Stimulated activated CD8-positive, alpha-beta memory T cell treated with anti-CD3 and anti-CD28 coated beads, Interleukin-12 subunit alpha, Interleukin-12 subunit beta, amount 100 ng/mL, for 24 hours (primary cell): ENCODE measurements around the gene SOSTDC1.
"Not testable (repeated sequence)": the region's sequence is repeated elsewhere in the genome, so short reads cannot be mapped to it uniquely, and the experiment has no call there.

ENCODE experiments used
- DNase-seq: peaks from one replicate; pipeline ENCODE4 v3.0.0-alpha.2; 2020; ENCODE audit errors: extremely low read depth

SOSTDC1 gene, protein sequence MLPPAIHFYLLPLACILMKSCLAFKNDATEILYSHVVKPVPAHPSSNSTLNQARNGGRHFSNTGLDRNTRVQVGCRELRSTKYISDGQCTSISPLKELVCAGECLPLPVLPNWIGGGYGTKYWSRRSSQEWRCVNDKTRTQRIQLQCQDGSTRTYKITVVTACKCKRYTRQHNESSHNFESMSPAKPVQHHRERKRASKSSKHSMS

DNA sequence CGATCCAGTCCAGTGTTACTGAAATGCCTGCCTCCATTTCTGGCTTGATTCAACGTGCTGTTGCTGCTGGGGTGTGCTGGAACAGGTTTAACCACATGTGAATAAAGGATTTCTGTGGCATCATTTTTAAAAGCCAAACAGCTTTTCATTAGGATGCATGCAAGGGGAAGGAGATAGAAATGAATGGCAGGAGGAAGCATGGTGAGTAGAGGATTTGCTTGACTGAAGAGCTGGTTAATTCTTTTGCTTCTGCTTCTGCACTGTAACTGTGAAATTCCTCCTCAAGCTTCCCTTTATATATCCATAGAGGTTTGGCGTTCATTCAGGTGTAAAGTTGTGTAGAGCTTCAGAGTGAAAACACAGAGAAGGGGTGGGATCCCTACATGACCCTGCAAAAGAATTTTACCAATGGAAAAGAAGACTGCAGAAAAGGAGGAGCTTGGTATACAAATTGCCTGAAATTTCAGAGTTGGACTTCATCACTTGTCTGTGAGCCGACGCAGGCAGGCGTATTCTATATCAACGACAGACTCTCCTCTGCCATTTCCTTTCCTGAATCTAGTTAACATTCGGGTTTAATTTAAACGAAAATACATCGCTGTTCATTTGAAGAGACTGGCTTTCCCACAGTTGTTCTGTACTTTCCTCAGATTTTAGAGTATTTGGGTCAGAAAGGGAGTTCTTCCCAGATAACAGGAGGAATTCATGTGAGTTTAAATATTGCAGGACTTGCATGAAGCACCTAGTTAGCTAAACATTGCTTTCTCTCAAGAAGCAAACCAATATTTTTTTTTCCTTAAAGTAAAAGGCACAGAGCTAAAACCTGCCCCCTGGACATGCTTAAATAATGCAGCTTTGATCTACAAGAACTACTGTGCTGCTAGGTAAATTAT lies at the start of gene SOSTDC1:
Gene SOSTDC1, minus strand, starts transcription at position 270 of the 893 bp plus-strand sequence. Its CDS starts 70 bp downstream, at position 200.
- no peak for DNase-seq

DNA sequence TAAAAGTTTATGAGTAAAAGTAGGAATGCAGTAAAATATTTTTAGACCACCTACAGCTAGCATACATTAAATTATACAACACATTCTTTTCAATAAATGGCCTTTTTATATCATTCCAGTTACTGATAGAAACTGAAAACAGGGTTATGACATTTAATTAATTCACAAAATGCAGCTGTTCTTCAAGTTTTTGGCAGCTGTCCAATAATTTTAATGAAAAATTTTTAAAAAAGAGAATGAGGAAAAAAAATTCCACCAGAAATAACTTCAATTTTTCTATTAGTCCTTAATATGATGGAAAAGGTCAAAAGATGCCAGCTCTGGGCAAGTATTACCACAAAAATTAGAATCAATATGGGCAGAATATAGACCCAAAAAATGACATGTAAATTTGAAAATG lies 49.2 kb upstream of the SOSTDC1 start:
- DNase-seq = no peak

DNA sequence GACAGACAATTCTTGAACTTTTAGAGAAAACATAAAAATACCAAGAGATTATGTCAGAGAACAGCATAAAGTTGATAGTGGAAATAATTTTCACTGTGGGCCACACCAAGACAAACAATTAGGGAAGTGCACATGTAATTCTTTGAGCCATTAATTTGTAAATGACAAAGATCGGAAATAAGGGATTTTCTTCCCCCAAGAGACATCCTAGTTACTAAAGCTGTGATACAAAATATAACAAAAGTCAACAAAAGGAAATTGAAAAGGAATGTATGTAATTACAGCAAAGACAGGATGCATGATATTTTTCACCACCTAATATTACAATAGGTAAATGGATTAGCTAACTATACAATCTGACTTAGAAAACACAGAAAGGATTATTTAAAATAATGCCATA lies 48.7 kb upstream of the SOSTDC1 start:
- no peak for DNase-seq

DNA sequence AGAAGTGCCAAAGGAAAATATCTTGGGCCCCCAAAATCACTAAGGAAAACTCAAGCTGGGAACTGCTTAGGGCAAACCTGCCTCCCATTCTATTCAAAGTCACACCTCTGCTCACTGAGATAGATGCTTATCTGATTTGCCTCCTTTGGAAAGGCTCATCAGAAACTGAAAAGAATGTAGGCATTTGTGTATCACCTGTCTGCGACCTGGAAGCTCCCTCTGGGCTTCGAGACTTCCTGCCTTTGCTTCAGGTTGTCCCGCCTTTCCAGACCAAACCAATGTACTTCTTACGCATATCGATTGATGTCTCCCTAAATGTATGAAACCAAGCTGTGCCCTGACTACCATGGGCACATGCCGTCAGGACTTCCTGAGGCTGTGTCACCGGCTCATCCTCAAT lies 46.6 kb upstream of the SOSTDC1 start:
- DNase-seq = no peak

DNA sequence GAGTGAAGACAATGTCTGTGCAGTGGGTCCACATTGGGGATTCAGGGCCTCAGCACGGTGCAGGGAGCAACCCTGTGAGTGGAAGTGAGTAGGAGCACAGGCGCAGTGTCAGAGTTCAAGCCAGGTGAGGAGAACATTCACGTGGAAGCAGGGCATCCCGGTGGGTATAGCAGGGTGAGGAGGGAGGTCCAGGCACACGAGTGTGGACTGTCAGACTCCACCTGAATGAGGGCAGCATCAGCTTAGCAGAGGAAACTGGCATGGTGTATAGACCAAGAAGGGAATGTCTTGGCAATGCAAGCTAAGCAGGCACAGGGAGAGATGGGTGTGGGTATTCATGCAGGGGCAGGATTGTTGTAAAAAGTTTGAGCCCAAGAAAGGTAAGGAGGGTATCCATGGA lies 45.8 kb upstream of the SOSTDC1 start:
- DNase-seq = no peak

DNA sequence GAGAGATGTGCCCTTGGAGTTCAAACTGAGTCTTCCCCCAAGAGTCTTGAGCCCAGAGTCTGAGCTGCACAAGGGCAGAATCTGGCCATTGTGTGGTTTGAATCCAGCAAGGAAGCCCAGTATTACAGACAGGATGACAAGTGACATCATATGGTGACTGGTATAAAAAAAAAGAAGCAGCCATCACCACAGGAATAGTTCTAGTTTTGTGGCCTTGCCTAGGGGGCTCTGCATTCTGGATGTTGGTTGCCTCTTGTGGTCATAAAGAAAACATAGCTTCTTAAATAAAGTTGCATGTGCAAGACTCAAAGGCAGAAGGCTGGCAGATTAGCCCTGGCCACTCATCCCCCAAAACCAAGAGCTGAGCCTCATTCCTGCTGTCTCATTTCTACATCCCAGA lies 44.3 kb upstream of the SOSTDC1 start:
- DNase-seq = no peak

DNA sequence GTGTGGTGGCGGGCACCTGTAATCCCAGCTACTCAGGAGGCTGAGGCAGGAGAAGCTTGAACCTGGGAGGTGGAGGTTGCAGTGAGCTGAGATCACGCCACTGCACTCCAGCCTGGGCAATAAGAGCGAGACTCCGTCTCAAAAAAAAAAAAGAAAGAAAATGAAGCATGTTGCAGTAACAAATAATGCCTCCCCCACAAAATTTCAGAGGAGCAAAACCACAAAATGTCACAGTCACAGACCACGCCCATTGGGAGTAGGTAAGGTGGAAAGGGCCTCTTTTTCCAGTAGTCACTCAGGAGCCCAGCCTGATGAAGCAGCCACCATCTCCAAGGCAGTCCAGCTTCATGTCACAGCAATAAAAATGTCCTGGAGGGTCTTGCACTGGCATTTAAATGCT lies 40.9 kb upstream of the SOSTDC1 start:
- DNase-seq = not testable (repeated sequence)

DNA sequence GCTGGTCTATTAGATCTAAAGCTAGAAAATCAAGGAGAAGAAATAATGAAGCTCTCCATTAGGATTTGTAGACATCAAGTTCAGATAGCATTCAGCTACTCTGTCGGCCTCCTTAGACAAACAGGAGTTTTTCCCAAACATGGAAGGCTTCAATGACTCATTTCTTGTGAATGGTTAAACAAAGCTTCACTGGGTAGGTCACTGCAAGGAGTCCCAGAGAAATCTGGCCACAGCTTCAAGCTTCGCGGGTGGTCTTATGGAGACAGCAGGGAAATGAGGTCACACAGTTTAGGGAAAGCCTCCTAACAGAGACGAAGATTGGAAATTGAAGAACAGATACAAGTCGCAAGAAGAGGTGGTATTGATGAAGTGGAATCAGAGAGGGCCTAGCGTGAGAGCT lies 38.5 kb upstream of the SOSTDC1 start:
- DNase-seq = no peak

DNA sequence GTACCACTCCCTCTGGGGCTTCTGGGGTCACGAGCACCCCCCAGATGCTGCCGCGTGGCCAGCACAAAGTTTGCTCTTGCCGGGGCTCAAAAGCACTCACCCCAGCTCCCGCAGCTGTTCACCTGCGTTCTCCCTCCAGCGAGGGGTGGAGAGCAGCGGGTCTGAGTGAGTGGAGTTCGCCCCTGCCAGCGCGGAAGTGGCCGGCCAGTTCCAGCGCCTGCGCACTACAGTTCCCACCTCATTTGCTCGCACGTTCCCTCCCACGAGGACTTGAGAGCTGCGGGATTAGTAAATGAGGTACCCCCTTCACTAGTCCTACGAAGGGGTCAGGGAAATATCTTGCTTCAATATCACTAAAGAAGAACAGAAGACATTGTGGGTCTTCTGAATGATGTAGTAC lies 36.8 kb upstream of the SOSTDC1 start:
- no peak for DNase-seq

DNA sequence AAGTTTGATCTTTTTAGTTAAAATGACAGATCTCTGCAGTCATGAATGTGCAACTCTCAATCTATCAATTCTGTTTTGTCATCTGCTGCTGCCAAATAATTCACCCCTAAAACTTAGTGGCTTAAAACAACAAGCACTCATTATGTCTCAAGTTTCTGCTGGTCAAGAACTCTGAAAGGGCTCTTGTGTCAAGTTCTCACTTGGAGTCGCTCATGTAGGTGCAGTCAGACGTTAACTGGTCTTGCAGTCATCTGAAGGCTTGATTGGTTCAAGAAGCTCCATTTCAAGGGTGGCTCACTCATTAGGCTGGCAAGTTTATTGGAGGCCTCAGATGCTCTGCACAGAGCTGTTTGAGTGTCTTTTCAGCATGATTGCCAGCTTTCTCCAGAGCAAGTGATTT lies 32.6 kb upstream of the SOSTDC1 start:
- DNase-seq = no peak

DNA sequence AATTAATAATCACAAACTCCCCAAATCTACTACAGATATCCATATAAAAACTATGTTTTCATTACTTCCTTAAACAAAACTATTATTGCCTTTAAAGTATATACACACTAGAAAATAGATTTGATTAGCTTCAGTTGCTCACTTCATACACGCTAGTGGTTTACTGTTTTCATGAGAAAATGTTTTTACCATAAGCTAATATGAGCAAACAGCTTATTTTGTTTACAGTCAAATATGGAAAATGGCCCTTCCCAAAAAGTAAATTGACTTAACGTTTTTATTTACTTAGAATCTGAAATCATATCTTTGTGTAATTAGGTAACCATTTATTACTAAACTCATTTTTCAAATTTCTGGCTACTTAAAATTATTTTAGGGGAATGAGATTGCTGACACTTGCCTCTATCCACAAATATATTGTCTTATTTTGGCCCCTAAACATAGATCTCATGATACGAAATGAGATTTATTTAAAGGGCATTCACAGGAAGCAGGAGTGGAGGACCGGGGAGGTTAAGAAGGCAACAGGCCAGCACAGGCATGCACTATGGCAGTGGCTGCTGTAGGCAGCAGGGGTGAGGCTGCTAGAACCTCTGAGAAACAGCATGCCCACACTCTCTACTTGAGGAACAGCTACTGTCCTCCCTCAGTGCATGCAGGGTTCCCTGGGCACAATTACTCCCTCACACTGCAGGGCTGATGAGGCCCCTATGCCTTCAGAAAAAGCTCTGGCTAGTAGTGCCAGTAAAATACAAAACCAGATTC lies 29.6 kb upstream of the SOSTDC1 start:
- no peak for DNase-seq

DNA sequence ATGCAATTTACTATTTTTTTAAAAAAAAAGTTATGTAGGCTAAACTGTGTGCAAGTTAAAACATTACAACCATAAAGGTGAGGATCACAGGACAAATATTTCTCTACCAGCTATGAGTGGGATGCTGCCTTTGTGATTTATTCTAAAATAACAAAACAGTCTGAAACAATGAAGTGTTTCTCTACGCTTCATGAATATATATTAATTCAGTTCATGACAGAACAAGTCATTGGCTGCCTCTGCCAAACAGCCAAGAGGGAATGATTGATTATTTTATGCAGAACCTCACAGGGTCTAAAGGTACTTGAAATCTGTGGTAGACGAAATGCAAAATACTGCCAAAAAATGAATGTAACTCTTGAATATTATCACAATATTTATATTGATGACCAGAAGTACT lies 29.0 kb upstream of the SOSTDC1 start:
- no peak for DNase-seq

DNA sequence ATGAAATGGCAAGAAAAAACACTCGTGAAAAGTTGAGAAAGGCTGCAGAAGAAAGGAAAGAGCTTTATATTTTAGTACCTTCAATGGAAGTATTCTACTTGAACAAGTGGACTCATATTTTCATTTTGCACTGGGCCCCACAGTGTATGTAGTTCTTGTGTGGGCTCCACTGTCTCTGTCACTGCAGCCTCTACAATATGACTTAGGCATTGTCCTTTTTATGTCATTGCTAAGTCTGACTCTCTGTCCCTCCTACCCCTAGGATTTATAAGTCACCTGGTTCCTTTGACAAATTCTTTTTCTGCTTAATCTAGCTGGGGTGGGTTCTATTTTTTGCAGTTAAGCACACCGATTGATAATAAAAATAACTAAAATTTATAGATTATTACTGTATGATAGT lies 27.7 kb upstream of the SOSTDC1 start:
- no peak for DNase-seq

DNA sequence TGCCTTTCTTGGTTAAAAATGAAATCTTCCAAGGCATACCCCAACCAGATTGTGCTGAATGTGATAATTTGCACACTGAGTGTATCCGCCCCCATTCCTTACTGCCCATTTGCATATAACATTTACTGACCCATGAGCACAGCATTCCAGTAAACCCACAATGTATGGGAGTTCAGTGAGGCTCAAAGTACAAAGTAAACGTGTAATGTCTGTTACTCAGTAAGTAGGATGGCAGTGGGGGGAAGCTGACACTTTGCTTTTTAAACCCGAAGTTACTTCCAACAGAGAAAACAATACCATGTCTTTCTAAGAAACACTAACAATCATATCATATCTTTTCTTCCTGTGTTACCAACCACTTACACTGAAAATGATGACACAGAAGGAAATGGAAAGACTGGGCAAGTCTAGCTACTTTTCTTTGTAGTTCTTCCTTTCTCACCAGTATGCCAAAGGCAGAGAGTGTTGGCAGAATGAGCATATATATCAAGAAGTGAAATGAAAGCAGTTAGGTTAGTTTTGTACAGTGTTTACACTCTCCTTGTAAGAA lies 27.1 kb upstream of the SOSTDC1 start:
- DNase-seq = no peak

DNA sequence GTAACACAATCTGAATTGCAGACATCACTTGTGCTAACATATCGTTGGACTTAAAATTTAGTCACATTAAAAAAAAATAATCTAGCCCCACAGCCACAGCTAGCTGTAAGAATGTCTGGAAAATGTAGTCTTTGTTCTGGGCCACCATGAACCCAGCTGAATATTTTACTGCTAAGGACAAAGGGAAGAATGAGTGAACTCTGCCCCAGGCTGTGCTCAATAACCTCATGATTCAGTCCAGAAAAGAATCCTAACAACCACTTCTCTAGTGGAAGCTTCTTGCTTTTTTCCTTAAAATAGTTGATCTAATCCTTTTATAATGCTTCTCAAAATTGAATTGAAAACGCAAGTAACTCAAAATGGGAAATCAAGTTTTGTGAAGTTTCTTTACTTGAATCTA lies 25.6 kb upstream of the SOSTDC1 start:
- DNase-seq = no peak

DNA sequence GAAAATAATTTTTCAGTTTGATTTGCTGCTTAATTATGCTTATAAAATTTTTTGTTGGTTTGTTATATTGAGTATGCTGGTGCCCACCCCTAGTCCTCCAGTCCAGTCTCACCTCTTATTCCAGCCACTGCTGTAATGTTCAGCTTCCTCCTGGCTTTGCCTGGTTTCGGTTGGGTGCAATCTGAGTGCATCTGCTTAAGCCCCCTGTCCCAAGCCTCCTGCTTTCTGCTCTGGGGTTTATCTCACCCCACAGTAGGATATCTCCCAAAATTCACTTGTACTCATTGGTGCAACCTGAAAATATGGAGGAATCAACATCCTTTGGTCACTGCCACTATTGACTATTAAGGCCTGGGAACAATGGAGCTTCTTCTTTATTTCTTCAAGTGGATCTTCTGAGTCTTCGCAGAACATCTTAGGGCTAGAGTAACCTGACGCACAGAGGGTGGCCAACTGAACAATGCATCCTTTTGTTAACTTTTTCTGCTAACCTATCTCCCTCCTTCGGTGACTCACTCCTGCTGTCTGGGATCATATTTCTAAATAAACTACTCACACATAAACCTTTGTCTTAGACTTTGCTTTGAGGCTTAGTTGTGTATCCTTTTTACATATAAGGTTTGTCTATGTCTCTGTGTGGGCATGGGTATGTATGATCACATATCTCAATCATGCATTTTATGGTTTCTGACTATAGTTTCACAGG lies 19.1 kb upstream of the SOSTDC1 start:
- no peak for DNase-seq

DNA sequence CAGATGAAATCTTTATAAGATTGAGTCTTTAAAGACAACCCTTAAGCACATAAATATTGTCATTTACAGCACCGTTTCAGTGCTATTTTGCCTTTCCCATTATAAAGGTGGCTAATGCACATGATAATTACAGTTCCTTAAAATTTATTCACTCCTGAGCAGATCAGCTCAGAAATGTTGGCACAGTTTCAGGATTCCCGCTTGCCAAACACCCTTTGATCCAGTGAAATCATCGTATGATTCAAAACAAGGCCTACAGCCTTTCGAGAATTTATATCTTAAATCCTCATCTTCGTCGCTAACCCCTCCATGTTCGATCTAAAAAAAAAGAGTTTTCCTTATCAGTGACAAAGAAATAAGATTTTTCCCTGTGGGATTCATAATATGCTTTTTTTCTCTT lies 14.1 kb upstream of the SOSTDC1 start:
- DNase-seq = no peak

DNA sequence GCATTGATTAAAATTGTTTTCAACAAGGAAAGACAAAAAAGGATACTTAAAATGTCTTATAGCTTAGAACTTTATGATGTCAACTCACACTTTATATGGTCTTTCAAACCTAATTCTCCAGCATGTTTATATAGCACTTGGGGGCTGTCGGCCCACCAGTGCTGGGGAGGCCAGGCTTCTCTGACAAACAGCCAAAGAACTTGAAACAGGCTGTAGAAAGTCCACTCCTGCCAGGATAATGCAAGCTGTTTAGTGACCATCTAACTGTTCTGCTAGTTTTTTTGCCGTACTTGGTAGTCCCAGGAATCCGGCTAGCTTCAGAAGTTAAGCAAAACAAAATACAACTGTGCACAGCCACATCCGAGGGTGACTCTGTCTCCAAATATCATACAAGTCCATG lies 13.6 kb upstream of the SOSTDC1 start:
- DNase-seq = no peak

DNA sequence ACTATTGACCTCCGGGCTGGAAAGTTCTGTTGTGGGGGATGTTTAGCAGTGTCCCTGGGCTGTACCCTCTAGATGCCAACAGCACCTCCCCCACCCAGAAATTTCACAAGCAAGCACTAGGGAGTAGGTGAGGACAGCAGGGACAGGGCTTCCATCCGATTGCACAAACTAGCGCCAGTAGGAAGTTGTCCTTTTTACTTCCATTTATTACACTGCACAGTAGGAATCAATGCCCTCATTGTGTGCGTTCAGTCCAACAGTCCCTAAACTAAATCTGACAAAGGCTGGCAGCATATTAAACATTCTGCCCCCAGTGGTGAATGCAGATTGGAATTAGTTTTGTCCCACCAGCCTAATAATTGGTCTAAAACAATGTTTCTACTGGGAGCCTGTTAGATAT lies 6.4 kb upstream of the SOSTDC1 start:
- no peak for DNase-seq

DNA sequence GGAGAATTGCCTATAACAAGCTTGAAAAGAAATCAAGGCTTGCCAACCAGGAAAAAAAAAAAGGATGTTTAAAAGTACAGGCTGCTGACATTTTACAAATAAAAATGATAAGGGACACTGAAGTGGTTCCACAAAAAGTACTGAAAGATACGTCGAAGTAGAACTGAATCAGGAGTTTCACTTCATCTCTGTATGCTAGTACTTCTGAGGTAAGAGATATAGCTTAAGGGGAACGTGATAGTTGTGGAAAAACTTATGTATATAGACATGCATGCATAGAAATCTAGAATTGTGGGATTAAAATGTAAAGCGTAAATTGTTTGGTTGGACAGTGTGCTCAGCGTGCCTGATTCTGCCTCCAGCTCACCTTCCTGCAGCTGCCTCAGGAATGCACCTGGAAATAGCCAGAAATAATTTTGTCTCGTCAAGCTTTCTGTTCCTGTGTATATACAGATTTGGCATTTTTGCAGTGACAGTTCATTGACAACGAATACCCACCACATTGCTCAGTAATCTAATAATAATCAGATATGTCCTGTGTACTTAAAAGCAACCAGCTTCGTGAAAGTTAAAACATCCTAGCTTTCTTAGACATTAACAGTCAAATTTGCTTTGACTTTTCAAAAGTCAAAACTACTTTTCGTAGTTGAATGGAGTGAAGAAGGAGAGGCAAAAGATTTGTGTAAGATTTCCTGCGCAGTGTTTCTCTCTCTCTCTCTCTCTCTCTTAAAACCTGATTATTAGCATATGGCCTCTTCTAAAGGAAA lies 1.4 kb downstream of the SOSTDC1 start:
- DNase-seq = no peak

DNA sequence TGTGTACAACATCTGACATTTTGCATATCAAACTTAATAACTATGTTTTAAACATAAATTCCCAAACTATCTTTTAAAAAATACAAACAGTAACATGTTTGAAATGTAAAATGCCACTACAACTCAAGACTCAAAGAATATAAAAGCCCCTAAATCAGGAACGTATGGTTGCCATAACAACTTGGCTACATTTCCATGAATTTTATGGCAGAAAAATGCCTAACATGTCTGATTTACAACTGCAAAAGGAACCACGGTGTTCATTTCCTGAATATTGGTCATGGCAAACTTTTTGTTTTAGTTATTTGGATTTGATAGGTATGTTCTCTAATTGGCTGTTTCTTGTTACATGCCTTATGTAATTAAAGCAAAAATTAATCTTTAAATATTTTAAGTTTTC lies 2.0 kb downstream of the SOSTDC1 start:
- DNase-seq = no peak
